MCF 10A (cell line): Measurements from ENCODE around the gene EXD3. TPM values are rescaled to one million over a fixed set of nuclear protein-coding genes. Genes with fewer than 3 reads are reported as not detected.

Experiments
- BruUV-seq: library from RNA; stranded (reverse); fragments of 400-500 nt; replicated peaks from 2 replicates; lab custom pipeline; 2021; lab: Mats Ljungman, UMichigan
- CTCF ChIA-PET: fragments of 300-600 bp; sonication (Branson Sonifier 250); formaldehyde crosslinking; extraction: SDS; loops from one replicate; lab custom pipeline; 2021; ENCODE audit warnings: antibody characterized with exemption, inconsistent platforms; lab: Yijun Ruan, JAX
- POLR2A ChIA-PET: fragments of 300-600, 350-650 bp; sonication (Branson Sonifier 250); formaldehyde crosslinking; extraction: SDS; loops from one replicate; lab custom pipeline; 2020; ENCODE audit warnings: antibody characterized with exemption, inconsistent platforms; lab: Yijun Ruan, JAX
- DNase-seq: peaks from one replicate; pipeline ENCODE4 v3.0.0-alpha.2; 2018; ENCODE audit not compliant: unreplicated experiment
- H3K27ac Mint-ChIP-seq: one replicate; pipeline ENCODE4 v1.8.0; 2022; ENCODE audit warnings: mild to moderate bottlenecking, low read depth, mixed read lengths; ENCODE audit not compliant: unreplicated experiment
- H3K27me3 Mint-ChIP-seq: one replicate; pipeline ENCODE4 v1.8.0; 2022; ENCODE audit warnings: mixed read lengths; ENCODE audit not compliant: insufficient read depth, unreplicated experiment
- H3K36me3 Mint-ChIP-seq: one replicate; pipeline ENCODE4 v1.8.0; 2022; ENCODE audit warnings: mild to moderate bottlenecking, moderate library complexity, mixed read lengths; ENCODE audit not compliant: insufficient read depth, unreplicated experiment
- H3K4me1 Mint-ChIP-seq: one replicate; pipeline ENCODE4 v1.8.0; 2022; ENCODE audit warnings: mixed read lengths; ENCODE audit not compliant: insufficient read depth, unreplicated experiment
- H3K4me3 Mint-ChIP-seq: one replicate; pipeline ENCODE4 v1.8.0; 2022; ENCODE audit warnings: mild to moderate bottlenecking, moderate library complexity, mixed read lengths; ENCODE audit not compliant: unreplicated experiment
- H3K9me3 Mint-ChIP-seq: one replicate; pipeline ENCODE4 v1.8.0; 2022; ENCODE audit warnings: mixed read lengths; ENCODE audit not compliant: unreplicated experiment
- CTCF ChIP-seq: fragments of 200-600 bp; IDR thresholded peaks from one replicate; pipeline ENCODE4 v1.8.0; 2022; ENCODE audit warnings: antibody characterized with exemption, mild to moderate bottlenecking; ENCODE audit not compliant: unreplicated experiment
- intact Hi-C: fragments of 100-400 bp; cut with micrococcal nuclease; formaldehyde crosslinking; loops from 2 replicates; pipeline ENCODE4 v1.14.1; 2022
- total RNA-seq: library from RNA; stranded (reverse); gene quantifications from 2 replicates; pipeline ENCODE4 v1.2.3, GENCODE V29; 2022

EXD3 gene
- total RNA-seq, 1 experiment from 2014 or later: 17.1 TPM

- Mint-ChIP-seq H3K4me3 (no peak overlapping the region), H3K27me3 (no peaks in the 10 kb centered on the region), H3K36me3 (peaks cover 7% of the 10 kb centered on the region), H3K9me3 (no peaks in the 10 kb centered on the region), H3K27ac (no peak overlapping the region), H3K4me1 (no peaks in the 10 kb centered on the region)
- no TSS peak for BruUV-seq
- no peak for DNase-seq
- intact Hi-C loops: no loop called here
- CTCF ChIA-PET: no interaction called here
- POLR2A ChIA-PET: no interaction called here
- TF ChIP-seq CTCF: no peak
These were observed 114.8 kb downstream of the EXD3 start for GRCh38 chr9:137308057-137308619.

GRCh38 chr9:137307255-137308056 lies 115.5 kb downstream of the EXD3 start:
- Mint-ChIP-seq H3K27me3 (no peaks in the 10 kb centered on the region), H3K36me3 (peaks cover 7% of the 10 kb centered on the region), H3K9me3 (no peaks in the 10 kb centered on the region), H3K27ac (no peak overlapping the region), H3K4me1 (no peaks in the 10 kb centered on the region), H3K4me3 (no peak overlapping the region)
- intact Hi-C loops: no loop called here
- POLR2A ChIA-PET: no interaction called here
- CTCF ChIA-PET: no interaction called here
- TF ChIP-seq CTCF: no peak
- no peak for DNase-seq
- BruUV-seq: no TSS peak

GRCh38 chr9:137306850-137307254 lies 116.1 kb downstream of the EXD3 start:
- H3K4me3 Mint-ChIP-seq: no peak overlapping the region

More at GRCh38 chr9:137306850-137307254, 116.1 kb downstream of the EXD3 start:
- H3K27me3 Mint-ChIP-seq: no peaks in the 10 kb centered on the region
- H3K4me1 Mint-ChIP-seq: no peaks in the 10 kb centered on the region
- no peak for TF ChIP-seq CTCF
- ChIA-PET POLR2A (no interaction called here), CTCF (no interaction called here)
- H3K9me3 Mint-ChIP-seq: no peaks in the 10 kb centered on the region
- H3K36me3 Mint-ChIP-seq: peaks cover 7% of the 10 kb centered on the region
- no TSS peak for BruUV-seq
- H3K27ac Mint-ChIP-seq: no peak overlapping the region
- no peak for DNase-seq
- intact Hi-C loops: no loop called here
